OCI-LY3 (cell line): ENCODE measurements around the gene ANKRD33B.

Experiments
- CTCF ChIP-seq: fragments of 200-600, 300-600 bp; sonication (generic); IDR thresholded peaks from 2 replicates; pipeline ENCODE4 v1.5.1; 2014; ENCODE audit warnings: antibody characterized with exemption, low read length, low read depth
- EZH2phosphoT487 ChIP-seq: fragments of 200-600 bp; shearing (Covaris generic); IDR thresholded peaks from 2 replicates; pipeline ENCODE4 v1.6.1; 2018; ENCODE audit warnings: antibody characterized with exemption, mixed run types, low read depth

- TF ChIP-seq CTCF (no peak), EZH2phosphoT487 (no peak)
Measured at GRCh38 chr5:10652151-10652550, 88.3 kb downstream of the ANKRD33B start.
